DMS 273 treated with DMSO at 0.1 percent for 48 hours (cell line): ENCODE measurements around the gene POU2AF3.
A peak's percentile ranks its signal among the peaks of the same experiment; 100 is the strongest.
"Not testable (repeated sequence)": the region's sequence is repeated elsewhere in the genome, so short reads cannot be mapped to it uniquely, and the experiment has no call there.

ENCODE experiments used
- DNase-seq: peaks from one replicate; lab custom pipeline; 2025; lab: John Stamatoyannopoulos, UW

The POU2AF3 gene

DNA sequence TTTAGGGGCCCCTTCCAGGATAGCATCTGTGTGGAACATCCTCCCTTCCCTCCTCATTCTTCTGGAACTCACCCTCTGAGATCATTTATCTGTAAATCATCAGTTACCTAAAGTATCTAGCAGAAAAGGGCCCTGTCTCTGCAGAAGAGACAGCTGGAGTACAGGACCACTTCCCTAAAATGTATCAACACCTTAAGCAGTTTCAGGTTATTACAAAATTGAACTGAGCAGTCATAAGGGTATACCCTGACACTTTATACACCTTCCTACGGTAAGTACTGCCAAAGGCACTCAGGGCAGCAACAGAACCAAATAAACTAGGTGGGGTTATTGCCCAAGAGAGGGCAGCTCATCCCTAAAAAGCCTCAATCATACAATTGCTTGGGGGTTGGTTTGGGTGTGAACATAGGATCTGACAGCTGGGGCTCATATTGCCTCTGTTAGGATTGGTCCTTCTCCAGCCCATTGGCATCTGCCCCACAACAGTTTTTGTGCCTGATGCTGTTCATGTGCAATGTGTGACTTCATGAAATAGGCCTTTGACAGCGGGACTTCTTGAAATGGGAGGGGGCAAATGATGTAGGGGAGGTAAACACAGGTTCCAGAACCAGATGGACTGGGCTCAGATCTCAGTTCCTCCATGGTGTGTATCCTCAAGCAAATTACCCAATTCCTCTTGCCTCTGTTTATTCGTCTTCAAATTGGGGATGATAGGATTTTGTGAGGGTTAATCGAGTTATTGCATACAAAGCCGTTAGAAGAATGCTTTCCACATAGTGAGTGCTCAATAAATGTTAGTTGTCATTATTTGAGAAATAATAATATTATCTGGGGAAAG, 2.9 kb downstream of the POU2AF3 start:
- peak; percentile 83 for DNase-seq

DNA sequence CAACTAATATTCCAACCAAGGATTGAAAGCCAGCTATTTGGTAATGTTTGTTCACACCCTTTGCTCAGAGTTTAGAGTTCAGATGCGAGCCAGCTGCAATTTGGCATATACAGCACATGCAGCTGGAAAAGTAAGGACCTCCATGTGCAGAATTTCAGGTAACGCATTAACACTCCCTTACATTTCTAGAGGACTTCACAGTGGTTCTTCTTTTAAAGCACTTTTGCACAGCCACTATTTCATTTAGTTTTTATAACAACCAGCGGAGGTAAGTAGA, 3.4 kb downstream of the POU2AF3 start:
- no peak for DNase-seq

DNA sequence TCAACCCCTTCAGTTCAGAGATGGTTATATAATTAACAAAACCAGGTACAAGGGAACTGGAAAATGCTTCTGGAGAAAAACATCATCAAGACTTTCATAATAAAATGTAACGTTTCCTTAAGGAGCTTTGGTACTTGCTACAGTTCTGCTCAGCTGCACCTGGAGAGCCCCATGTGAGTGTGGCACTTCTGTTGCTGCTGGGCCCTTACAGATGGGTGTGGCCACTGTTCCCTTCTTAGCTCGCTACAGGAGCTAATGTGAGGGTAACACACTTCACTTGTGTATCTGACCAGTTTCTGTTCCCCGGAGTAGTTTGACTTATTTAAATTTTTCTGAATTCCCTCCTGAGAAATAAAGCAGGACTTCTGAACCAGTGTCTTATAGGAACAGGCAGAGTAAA, 4.0 kb downstream of the POU2AF3 start:
- no peak for DNase-seq

DNA sequence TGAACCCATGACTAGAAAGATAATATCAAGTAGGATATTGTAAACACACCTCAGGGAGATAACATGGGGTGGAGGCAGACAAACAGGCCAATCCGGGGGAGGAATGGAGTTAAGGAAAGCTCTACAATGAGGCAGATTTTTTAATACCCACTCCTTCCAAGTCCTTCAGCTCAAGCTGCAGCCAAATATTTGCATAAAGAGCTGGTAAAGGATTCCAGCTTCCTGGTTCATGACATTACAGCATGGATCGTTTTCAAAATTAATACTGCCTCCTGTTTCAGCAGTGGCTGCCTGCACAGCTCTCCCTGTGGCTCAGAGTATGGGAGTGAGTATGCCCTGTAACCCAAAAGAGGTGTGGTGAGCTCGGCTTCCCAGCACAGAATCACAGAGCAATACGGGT, 5.1 kb downstream of the POU2AF3 start:
- DNase-seq, result peak; percentile 68

DNA sequence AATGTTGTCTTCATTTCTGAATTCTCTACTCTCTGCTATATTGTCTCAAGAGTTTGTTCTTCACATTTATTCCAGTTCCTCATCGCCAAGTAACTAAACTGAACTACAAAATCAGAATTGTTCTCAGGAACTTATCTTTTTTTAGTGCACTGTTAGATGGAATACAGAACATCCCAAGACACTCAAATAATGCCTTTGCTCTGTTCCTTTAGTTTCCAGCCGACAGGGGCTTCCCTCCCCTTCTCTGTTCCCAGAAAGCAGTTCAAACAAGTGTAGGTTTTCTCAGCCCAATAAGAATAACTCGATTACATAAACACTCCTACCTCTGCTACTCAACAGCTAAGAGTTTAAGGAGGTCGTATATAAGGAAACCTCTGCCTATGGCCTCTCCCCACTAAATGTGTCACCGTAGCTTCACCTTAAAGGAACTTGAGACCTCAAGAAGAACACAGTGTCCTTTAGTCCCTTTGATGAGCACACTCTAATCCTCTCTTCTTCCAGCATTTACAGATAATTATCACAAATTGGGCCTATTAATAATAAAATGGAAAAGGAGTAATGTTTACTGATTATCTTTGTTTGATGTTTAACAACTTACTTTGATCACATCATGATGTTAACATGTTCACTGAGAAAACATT, 6.9 kb downstream of the POU2AF3 start:
- DNase-seq, result no peak

DNA sequence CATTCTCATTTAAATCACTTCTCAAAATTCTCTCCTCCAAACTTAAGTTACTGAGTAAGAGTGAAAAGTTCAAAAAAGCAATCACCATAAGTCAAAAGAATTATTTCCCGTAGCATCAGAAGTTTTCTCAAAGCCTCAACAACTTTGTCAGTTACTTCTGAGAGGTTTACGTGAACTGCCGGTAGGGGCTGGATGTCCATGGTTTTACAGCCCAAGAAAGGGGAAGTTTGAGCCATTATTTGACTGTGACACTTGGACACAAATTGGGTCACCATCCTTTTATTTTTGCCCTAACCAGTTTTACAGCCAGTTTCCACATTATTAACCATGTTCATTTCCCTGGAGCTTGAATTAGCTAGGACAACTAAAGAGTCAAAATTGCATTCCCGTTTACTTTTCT, 7.5 kb downstream of the POU2AF3 start:
- DNase-seq, result no peak

DNA sequence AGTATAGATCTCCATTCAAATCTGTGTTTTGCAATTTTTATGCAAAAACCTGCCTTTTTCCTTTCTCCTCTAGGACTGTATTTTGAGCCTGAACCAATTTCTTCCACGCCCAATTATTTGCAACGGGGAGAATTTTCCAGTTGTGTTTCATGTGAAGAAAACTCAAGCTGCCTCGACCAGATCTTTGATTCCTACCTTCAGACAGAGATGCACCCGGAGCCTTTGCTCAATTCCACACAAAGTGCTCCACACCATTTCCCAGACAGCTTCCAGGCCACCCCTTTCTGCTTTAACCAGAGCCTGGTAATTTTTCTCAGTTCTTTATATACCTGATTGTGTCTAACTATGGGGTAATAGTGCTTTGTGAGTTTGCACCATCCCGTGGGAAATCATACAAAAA, 8.0 kb downstream of the POU2AF3 start:
- DNase-seq, result no peak

DNA sequence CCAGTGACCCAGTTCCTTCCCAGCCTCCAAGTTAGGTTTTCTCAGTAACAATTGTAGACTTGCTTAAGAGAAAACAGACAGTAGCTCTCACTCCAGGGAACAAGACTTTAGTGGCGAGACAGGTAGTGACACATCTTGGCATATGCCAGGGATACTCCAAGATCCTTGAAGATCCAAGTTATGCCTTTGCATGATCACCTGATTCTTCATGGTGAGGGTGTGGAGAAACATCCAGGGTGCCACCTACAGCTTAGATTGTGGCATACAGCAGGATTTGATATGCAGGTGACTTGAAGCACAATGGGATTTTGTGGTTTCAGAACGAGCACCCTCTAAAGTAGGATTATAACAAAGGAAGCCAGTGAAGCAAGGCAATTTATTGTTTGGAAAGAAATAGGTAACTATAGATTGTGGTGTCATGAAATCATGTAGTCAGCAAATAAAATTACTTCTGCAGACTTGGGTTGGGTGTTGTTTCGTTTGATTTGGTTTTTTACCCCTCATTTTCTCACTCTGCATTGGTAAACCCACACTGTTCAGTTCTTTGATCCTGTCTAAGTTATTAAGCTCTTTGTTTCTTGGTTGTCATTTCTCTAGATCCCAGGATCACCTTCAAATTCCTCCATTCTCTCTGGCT, 9.2 kb downstream of the POU2AF3 start:
- DNase-seq, result no peak

DNA sequence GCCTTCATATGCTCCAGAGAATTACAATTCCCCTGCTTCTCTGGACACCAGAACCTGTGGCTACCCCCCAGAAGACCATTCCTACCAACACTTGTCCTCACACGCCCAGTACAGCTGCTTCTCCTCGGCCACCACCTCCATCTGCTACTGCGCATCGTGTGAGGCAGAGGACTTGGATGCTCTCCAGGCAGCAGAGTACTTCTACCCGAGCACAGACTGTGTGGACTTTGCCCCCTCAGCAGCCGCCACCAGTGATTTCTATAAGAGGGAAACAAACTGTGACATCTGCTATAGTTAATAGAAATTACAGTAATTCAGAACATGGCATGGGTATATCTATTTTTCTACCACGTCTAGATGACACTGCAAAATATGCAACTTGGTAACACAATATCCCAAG, 9.8 kb downstream of the POU2AF3 start:
- peak; percentile 91 for DNase-seq

DNA sequence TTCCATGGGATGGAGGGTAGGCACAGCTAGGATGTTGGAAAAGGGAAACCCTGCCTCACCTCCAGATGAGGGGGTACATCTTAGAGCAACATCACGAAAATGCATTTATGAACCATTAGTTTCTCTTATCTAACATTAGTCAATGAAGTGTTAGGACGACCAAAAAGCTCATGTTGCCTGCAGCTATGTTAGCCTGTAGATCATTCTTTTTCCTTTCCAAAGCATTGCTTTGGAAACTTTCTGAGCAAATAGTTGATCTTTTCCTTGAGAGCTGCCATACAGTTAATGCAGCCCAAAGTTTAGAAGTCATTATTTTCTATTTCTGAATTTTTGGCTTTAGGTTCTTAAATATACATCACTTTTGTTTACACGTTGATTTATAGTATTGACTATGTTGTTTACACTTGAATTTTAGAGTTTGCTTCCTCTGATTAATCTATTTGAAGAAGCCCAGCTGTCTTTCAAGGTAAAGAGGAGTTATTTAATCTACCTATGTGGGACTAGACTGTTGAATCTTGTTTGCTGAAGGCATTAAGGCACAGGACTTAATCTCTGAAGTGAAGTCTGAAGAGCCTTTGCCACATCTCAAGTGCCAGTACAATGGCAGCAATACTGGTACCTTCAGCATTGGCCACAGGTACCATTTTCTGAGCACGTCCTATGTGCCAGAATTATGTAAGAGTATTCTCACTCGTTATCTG, 11.0 kb downstream of the POU2AF3 start:
- no peak for DNase-seq

DNA sequence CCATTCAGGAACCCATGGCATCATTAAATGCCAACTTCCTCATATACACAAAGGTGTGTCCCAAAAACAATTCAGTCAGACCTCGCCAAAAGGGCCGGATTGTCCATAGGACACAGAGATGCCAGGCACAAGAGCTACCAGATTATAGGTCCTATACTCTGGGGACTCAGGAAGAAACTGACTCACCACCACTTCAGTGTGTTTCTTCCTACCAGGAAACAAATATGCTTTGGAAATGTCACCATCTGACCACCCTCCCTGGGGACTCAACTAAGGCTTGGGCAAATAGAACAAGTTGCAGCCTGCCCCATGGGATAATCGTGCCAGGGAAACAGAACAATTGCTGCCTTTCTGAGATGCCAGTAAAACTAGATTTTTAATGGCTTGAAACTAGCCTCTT, 11.7 kb downstream of the POU2AF3 start:
- no peak for DNase-seq

DNA sequence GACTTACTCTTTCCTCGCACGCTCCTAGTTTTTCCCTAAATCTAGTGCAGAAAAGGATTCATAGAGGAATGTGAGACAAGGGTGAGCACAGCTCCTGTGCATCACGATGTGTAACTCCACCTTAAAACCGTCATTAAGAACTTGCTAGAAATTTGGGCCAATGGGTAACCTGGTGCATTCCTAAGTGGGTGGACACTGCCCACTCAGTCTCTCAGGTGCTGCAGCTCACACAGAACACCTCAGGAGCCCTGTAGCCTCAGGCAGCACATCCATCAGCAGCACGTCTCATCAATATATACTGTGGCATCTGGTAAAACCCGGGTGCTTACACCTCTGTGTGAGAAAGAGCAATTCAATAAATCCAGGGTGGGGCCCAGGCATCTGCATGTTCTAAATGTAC, 12.4 kb downstream of the POU2AF3 start:
- no peak for DNase-seq

DNA sequence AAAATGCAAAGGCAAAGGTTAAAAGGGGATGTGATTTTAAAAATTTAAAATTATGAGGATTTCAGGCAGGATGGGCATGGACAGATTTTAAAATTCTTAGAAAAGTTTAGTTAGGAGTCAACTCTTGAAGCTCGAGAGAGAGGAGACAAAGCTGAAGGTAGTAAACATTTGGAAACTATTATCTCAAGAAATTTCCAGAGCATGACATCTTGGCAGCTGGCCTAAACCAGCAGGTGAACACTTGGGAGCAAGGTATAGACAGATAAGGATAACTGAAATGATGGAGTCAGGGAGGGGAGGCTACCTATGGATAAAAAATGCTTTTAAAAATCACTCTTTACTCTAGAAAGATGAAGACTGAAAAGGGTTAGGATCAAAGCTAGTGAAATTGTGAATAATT, 13.7 kb downstream of the POU2AF3 start:
- no peak for DNase-seq

DNA sequence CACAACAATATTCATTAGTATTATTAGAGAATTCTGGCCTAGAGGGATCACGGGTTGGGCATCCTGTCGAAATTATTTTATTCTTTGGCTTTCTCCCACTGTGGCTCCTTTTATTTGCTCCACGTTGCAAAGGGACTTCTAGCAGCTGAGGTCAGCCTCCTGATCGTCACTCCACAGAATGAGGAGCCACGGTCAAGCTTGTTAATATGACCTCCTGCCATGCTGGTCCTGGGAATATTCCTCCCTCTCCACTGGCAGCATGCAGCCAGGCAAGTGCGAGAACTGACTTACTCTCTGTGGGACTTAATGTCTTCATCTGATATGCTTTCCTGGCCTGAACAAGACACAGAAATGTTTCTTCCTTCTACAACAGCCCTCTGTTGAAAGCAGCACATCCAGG, 20.9 kb downstream of the POU2AF3 start:
- no peak for DNase-seq

DNA sequence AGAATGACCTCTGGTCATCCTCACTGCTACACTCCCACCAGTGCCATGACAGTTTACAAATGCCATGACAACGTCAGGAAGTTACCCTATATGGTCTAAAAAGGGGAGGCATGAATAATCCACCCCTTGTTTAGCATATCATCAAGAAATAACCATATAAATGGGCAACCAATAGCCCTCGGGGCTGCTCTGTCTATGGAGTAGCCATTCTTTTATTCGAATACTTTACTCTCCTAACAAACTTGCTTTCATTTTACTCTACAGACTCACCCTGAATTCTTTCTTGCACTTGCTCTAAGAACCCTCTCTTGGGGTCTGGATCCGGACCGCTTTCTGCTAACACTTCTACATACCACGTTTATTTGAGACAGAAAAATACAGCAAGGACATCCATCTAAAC, 21.9 kb downstream of the POU2AF3 start:
- DNase-seq, result not testable (repeated sequence)

DNA sequence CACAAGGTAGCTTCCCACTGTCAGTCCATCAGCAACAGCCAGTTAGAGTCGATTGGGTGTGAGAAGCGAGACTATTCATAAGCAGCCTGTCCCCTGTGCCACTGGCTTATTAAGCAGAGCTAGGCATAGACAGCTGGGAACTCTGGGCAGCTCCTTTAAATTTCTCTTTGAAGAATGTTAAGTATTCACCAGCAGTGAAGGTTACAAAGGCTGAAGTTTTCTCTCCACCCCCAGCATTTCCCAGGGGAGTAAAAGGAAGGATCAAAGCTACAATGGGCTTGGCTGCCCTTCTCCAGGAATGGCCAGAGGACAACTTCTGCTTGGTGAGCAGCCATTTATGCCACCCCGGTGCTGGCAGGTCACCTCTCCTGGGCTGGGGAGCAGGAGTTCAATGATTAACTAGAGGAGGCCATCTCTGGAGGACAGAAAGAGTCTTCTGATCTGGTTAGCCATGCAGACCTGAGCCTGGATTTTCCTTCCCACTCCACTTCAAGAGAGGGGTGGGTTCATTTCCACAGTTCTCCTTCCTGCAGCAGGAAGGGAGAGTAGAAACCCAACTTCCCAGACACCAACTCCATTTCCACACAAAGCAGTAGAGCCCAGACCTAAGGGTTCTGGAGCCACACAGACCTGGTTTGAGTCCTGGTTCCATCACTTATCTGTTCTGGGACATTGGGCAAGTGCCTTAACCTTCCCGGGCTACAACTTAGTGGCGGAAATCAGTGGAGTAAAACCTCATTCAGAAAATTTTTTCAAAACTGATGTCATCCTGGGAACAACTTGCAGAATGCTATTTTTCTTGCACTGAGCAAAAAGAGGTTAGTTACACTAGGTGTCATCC, 22.6 kb downstream of the POU2AF3 start:
- no peak for DNase-seq

DNA sequence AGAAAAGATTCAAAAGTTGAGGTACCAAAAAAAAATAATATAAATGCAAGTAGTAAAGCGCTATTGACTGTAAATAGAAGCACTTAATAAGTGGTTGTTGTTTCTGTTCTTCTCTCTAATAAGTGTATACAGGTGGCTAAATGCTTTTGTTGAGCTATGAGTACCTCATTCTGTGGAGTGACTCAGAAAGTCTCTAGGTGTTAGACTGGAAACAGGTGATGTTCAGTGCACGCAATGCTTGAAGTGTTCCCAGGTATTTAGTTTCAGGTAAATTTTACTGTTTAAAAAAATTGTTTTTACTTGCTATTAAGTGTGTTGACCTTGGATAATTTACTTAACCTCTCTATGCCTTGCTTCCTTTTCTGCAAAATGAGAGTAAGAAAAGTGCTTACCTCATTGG, 24.2 kb downstream of the POU2AF3 start:
- no peak for DNase-seq

DNA sequence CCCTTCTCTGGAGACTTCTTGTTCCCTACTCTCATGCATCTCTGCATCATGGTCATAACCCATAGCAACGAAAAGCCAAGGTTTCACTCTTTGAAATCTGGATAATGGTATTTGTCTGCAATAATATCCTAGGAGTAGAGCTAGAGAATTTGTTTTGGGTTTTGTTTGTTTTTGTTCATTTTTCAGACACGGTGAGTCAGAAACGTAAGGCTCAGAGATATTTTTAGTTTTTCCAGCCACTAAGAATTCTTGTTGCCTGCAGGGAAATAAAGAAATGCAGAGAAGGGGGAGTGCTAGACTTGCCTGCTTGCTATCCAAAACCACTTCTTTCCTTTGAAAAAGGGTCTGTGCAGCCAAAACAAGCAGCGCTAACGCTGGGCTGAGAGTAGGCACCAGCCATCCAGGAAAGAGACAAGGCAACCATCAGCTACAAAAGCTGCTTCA, 26.0 kb downstream of the POU2AF3 start:
- no peak for DNase-seq

DNA sequence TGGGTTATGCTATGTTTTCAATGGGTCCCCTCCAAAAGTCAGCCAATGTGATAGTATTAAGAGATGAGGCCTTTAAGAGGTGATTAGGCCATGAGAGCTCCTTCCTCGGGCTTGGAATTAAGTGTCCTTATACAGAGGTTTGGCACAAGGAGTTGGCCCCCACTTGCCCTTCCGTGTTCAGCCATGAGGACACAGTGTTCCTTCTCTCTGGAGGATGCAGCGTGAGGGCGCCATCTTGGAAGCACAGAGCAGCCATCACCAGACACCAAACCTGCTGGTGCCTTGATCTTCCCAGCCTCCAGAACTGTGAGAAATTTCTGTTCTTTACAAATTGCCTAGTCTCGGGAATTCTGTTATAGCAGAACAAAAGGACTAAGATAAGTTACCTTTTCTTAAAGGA, 26.9 kb downstream of the POU2AF3 start:
- DNase-seq, result no peak

DNA sequence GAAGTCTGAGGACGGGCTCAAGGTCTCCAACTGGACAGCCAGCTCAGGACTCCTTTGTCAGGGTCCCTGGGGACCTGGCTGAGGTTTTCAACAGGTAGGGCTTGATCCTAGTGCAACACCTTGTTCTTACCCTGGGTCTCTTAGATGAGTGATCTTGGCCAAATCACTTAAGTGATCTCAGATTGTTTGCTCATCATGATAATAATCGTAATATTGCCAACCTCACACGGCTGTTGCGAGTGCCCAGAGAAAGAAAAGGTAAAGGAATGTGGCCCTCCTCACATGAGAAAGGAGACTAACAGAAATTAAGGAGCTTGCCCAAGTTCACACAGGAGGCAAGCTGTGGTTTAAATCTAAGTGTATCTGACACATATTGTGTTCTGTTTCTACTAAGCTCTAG, 28.5 kb downstream of the POU2AF3 start:
- no peak for DNase-seq

DNA sequence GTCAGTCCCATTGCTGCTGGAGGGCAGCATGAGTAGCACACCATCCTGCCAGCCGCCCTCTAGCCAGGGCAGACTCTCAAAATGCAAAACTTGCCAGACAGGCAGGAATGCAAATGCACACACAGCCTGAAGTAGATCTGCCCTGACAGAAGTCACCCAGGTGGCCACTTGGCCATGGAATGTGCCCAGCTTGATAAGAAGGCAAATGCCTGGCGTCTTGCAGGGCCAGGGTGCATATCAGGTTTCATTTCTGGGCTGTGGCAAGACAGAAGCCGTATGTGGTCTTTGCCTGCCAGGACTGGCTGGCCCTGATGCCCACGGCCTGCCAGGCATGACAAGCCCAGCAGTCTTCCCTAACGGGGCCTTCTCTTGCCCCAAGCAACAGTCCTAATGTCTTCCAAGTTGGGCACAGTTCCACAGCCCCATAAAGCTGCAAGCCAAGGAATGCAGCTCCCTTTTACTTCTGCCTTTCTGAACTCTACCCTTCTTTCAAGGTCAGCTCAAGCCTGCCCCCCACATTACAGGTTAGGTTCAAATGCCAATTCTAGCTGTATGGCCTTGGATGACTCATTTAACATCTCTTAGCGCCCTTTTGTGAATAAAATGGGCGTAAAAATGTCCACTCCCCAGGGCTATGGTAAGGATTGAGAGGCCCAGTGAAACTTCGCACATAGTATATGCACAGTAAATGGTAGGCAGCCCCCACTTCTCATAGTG, 29.7 kb downstream of the POU2AF3 start:
- peak; percentile 73 for DNase-seq
